Thoracic aorta (tissue), 2 donors: Measurements from ENCODE around the gene F13A1. TPM values are rescaled to one million over a fixed set of nuclear protein-coding genes. Genes with fewer than 3 reads are reported as not detected.

Experiments
- ATAC-seq: fragments of 150-250 bp; one replicate; pipeline ENCODE4 v1.8.0; 2017; ENCODE audit warnings: low read depth; ENCODE audit not compliant: insufficient number of reproducible peaks, low FRiP score
- DNase-seq: peaks from one replicate; pipeline ENCODE4 v3.0.0-alpha.2; 2020; ENCODE audit warnings: low spot score
- H3K27ac ChIP-seq, 2 donors: fragments of 200-600 bp; sonication (generic); 1 replicate in 1 of 2; 2 replicates in 1 of 2; pipeline ENCODE4 v1.5.1; 2016; ENCODE audit warnings: mild to moderate bottlenecking in 2 of 2, moderate library complexity in 2 of 2
- H3K27me3 ChIP-seq: fragments of 200-600 bp; sonication (generic); replicated peaks from 2 replicates; pipeline ENCODE4 v1.6.0; 2016; ENCODE audit warnings: mild to moderate bottlenecking; ENCODE audit not compliant: insufficient read depth
- H3K36me3 ChIP-seq: fragments of 200-600 bp; sonication (generic); one replicate; pipeline ENCODE4 v1.5.1; 2016
- H3K4me1 ChIP-seq, 2 donors: fragments of 200-600 bp; sonication (generic); 1 replicate in 1 of 2; 2 replicates in 1 of 2; pipeline versions ENCODE4 v1.5.1 to v1.6.0; 2016; ENCODE audit warnings: low read depth in 2 of 2, mild to moderate bottlenecking in 1 of 2; ENCODE audit not compliant: control insufficient read depth in 1 of 2
- H3K4me3 ChIP-seq: fragments of 200-600 bp; sonication (generic); 2 replicates; pipeline ENCODE4 v1.5.1; 2016; ENCODE audit warnings: mild to moderate bottlenecking
- H3K9me3 ChIP-seq: fragments of 200-600 bp; sonication (generic); 2 replicates; pipeline ENCODE4 v1.5.1; 2016
- CTCF ChIP-seq: fragments of 200-600 bp; sonication (generic); IDR thresholded peaks from one replicate; pipeline ENCODE4 v1.5.1; 2019; ENCODE audit warnings: antibody characterized with exemption
- total RNA-seq, 2 donors: library from RNA; depleted of rRNA; stranded (reverse); fragments of >200 nt; gene quantifications; one replicate each; pipeline versions ENCODE4 v1.1.0 to v1.2.3, GENCODE V29; 2016

Gene F13A1
- total RNA-seq, 2 donors from 2014 or later = 156 to 228 TPM

GRCh38 chr6:6331946-6332601, 11.6 kb upstream of the F13A1 start:
- DNase-seq = no peak
- Histone ChIP-seq H3K36me3 (no peaks in the 10 kb centered on the region), H3K4me3 (no peak overlapping the region), H3K9me3 (no peaks in the 10 kb centered on the region), H3K27me3 (no peaks in the 10 kb centered on the region), H3K27ac (no peak overlapping the region), H3K4me1 (no peaks in the 10 kb centered on the region)
- ATAC-seq = no peak
- no peak for TF ChIP-seq CTCF

GRCh38 chr6:6331393-6331792, 10.9 kb upstream of the F13A1 start:
- no peak for TF ChIP-seq CTCF
- Histone ChIP-seq H3K9me3 (no peaks in the 10 kb centered on the region), H3K36me3 (no peaks in the 10 kb centered on the region), H3K27me3 (no peaks in the 10 kb centered on the region), H3K27ac (no peak overlapping the region), H3K4me3 (no peak overlapping the region), H3K4me1 (no peaks in the 10 kb centered on the region)
- no peak for DNase-seq
- no peak for ATAC-seq

GRCh38 chr6:6330407-6330806, 9.9 kb upstream of the F13A1 start:
- H3K36me3 ChIP-seq = no peaks in the 10 kb centered on the region
- ATAC-seq = no peak
- no peak overlapping the region for H3K27ac ChIP-seq
- no peak for DNase-seq
- TF ChIP-seq CTCF = no peak
- no peak overlapping the region for H3K4me3 ChIP-seq
- no peaks in the 10 kb centered on the region for H3K27me3 ChIP-seq
- no peaks in the 10 kb centered on the region for H3K9me3 ChIP-seq
- no peaks in the 10 kb centered on the region for H3K4me1 ChIP-seq

GRCh38 chr6:6328451-6328850, 8.0 kb upstream of the F13A1 start:
- no peaks in the 10 kb centered on the region for H3K4me1 ChIP-seq
- no peak overlapping the region for H3K27ac ChIP-seq
- H3K36me3 ChIP-seq = no peaks in the 10 kb centered on the region
- no peak for ATAC-seq
- DNase-seq = no peak
- H3K4me3 ChIP-seq = no peak overlapping the region
- no peaks in the 10 kb centered on the region for H3K27me3 ChIP-seq
- H3K9me3 ChIP-seq = no peaks in the 10 kb centered on the region
- TF ChIP-seq CTCF = no peak

GRCh38 chr6:6323352-6323751, 2.9 kb upstream of the F13A1 start:
- no peaks in the 10 kb centered on the region for H3K27me3 ChIP-seq
- DNase-seq = no peak

More at GRCh38 chr6:6323352-6323751, 2.9 kb upstream of the F13A1 start:
- ATAC-seq = no peak
- Histone ChIP-seq H3K9me3 (no peaks in the 10 kb centered on the region), H3K27ac (no peak overlapping the region), H3K4me1 (no peaks in the 10 kb centered on the region), H3K4me3 (no peak overlapping the region), H3K36me3 (no peaks in the 10 kb centered on the region)
- TF ChIP-seq CTCF = no peak
